Stimulated activated CD4-positive, alpha-beta T cell treated with anti-CD3 and anti-CD28 coated beads, Interleukin-1b, Interleukin-23, amount 100 ng/mL, for 24 hours (primary cell): Measurements from ENCODE around the gene ATXN7L1.

Experiments
- DNase-seq, 4 experiments: peaks; one replicate each; pipeline ENCODE4 v3.0.0-alpha.2; 2020; ENCODE audit warnings: low read depth in 4 of 4, low spot score in 1 of 4

The ATXN7L1 gene

DNA sequence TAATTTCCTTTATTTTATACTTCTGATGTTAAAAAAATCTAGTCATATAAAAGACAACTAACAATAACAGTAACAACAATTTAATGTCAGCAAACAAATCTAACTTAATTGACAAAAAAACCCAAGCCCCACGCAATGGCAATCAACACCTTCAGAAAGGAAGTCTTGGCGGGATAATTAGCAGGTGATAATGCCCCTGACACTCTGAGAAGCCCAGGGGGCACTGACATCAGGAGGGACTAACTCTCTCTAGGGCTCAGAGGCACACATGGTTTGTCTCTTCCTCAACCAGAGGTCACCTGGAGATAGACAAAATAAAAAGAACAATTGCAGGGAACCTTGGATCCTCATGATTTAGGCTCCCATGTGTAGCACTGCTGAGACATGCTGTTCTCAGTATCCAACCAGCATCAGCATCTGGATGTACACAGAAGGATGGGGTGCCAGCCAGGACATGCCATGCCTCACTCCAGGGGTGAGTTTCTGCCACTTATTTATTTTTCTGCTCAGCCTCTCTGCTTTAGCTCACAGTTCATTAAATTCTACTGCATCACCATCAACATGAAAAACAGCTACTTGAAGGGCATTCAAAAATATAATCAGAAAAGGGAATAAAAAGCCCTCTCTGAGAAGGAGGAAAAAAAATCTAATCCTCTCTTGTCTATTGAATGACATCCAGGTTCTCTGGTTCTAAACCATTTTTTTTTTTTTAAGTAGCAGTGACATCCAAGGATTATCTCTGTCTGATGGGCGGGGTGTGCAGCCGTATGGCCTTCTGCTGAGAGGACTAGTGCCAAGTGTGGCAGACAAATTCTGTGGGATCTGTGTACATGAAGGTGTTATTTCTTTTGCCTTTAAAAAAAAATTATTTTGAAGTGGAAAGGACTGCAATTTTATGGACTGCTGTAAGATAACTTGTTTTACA, 96.3 kb downstream of the ATXN7L1 start:
- no peak for DNase-seq

DNA sequence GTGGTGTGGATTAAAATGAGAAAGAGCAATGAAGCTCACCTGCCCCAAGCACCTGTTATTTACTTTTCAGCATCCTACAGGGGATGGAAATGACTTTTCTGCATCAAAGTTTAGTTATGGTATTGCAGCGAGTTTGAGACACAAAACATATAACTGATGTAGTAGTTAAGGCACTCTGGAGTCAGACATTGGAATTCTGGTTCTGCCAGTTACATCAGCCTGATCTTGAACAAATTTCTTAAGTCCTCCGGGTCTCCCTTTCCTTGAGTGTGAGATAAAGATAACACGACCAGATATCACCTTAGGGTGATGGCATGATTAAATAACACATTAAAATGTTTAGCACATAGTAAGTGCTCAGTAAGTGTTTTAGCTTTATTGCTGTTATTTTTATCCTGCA, 97.4 kb downstream of the ATXN7L1 start:
- no peak for DNase-seq

DNA sequence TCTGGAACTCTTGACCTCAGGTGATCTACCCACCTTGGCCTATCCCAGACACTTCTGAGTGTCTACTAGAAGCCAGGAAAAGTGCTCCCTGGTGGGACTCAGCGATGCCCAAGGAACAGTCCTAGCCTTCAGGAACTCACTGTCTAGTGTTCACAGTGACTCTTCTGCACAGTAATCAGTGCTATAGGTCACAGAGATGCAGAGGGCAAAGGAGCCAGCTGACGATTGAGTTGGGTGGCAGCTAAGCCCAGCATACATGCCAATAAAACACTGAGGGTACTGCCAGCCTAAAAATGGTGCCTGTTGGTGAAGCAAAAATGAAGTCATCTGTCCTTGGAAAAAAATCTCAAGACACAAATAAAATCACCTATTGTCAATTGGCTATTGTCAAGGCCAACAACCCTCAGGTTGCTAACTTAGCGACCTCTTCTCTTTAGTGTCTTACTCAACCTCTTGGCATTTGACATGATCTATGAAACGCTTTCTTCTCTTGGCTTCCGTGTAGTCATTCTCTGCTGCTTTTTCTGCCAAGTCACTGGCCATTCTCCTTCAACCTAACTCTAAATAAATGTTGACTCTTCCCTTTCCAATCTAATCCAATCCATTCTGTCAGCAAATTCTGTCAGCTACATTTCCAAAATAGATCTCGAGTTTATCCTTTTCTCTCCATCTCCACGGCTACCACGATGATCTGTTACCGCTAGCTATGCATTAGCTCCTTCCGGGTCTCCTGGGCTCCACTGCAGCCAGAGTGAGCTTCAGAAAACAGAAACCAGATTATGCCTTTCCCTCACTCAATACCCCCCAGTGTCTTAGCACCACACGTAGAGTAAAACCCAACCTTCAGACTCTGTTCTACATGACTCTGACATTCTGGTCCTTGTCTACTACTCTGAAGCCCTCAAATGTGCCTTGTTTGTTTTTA, 99.2 kb downstream of the ATXN7L1 start:
- DNase-seq, result no peak

DNA sequence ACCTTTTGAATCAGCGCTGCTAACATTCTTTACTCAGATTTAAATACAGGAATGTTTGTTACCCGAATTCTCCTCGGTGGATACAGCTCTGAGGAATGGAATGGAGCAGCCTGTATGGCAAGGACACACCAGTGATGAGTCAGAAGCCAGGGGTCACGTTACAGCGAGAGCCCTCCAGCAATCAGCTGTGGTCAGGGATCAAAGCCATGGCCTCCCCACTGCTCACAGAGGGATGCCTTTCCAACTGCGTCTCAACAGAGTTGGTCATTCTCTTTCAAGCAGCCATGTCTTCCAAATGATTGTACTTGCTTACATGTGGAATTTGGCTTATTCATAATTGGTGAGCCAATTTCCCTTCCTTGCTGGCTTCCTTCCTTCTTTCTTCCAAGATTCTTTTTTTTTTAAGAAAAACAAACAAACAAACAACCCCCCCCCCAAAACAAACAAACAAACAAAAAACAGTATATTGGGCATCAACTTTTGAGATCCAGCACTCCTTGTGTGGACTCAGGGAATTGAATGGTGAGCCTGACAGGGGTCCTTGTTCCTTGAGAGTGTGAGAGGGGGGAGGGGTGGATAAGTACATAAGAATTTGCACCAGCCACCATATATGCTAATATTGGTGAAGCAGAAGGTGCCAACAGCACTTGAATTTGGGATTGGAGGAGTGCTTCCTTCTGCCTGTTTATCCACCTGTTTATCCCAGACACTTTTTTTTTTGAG, 100.2 kb downstream of the ATXN7L1 start:
- DNase-seq, result no peak

DNA sequence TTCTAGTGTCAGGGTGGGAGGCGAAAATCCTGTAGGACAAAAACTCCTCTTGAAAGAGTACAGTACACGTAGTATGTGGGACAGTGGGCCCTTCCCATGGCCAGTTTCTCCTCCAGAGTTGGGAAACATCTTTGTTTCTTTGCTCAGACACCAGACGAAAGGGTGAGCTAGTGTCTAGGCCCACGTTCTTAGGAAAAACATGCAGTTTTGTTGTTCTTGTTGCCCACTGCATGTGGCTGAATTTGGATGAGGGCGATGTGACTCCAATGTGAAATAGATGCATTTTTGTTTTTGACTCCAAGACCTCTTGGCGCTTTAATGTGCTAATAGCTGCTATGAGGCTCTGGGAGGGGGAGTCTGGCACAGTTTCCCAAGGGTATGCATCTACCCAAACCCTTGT, 100.8 kb downstream of the ATXN7L1 start:
- DNase-seq, result no peak

DNA sequence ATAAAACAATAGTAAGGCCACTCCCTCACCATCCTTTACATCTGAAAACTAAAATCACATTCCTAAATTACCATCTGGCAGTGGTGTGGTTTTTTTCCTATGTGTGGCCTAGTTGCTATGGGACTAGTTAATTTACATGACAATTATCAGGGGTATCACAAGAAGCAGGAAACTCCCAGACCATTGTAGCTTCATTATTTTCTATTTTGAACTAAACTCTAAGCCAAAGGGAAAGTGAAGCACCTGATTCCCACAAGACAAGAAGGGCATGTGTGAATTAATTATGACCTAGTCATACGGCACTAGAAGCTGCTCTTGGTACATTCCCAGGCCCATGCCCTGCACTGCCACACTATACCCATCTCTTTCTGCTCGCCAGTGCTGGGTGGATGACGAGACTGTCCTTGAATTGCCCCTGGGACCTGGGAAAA, 103.4 kb downstream of the ATXN7L1 start:
- DNase-seq, result no peak

DNA sequence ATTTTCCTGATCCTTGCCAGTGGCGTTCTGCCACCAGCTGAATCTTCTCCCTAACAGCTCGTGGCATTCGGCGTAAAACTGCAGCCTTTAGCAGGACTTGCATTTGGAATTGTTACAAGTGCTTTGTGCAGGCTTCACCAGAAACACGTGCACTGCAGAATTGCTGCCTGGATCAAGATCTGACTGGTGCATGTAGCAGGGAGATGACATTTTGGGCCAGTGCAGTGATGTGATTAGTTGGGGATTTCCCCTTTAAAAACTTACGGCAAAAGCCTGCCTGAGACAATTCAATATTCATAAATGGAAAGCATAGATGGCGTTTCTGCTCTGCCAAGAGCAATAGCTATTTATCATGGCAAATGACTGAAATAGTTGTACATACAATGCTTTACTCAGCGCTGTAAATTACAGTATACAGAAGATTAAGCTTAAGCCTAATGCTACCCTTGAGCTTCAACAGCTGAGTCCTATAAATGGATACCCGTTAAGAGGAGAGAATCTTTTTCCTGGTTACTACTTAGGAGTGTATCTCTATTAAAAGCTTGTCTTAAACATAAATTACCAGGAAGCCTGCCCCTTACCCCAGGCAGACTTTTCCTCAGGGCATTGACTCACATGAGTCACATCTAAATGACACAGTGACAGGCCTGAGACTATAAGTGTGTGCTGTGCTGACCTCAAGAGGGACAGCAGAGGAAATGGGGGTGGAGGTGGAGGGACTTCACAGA, 106.3 kb downstream of the ATXN7L1 start:
- no peak for DNase-seq

DNA sequence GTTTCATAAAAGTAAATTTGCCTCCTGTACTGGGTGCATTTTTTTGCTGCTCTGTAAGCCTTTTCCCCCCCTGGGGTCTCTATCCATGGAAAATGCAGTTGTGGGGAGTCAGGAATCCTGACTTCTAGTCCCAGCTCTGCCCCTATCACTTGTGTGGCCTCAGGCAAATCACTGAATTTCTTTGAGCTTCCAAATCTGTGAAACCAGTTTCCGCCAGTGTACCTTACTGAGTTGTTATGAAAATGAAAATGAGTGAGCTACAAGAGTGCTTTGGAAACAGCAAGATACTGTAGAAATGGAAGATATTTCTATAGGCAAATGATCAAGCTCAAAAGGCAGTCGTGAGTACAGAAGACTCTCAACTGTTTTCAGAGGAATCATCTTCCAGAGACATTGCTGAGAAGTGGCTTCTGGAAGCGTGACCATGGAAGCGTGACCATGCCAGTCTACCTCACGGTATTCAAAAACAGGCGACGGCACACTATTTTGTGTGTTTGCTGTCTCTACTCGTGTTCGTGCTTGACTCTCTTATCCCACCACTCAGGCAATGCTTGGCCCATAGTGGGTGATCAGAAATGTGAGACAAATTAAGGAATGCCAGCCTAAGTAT, 107.4 kb downstream of the ATXN7L1 start:
- DNase-seq, result no peak

DNA sequence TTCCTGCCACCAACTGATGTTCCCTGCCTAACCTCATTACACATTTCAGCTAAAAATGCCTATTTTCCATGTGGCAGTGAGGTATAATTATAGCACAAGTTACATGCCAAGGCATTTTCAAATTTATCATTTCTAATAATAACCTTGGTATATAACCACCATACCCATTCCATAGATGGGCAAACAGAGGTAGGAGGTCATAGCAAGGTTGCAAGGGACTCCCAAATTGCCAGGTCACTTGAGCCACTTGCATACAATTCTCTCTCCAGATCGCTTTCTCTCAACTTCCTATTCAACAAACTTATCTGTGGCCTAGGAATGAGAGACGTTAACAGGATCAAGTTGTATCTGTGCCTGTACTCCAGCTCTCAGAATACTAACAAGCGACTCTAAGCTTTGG, 108.3 kb downstream of the ATXN7L1 start:
- no peak for DNase-seq

DNA sequence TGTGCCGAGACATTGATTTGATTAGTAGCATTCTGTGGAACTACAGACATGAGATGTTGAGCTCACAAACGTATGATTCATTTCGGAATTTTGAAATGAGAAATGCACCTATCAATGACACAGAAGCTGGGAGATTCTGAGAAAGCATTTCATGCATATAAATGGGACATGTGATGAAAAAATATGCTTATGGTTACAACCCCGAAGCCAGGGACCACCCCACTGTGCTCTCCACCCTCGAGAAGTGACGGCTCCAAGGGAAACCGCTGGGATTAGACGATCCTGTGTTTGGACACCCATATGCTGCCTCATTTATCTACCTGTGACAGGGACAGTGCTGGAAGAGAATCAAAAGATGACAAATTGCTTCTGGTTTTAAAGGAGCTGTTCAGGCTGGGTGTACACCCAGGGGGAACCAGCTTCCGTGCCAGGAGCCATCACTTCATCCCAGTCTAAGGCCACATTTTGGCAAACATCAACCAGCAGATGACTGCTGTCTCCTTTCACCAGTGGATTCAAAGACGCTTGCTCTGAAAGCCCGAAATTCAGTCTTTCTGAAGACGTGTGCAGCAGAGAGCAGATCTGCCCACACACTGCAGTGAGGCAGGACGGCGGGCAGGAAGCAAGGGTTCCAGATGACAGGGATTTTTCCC, 109.9 kb downstream of the ATXN7L1 start:
- no peak for DNase-seq

DNA sequence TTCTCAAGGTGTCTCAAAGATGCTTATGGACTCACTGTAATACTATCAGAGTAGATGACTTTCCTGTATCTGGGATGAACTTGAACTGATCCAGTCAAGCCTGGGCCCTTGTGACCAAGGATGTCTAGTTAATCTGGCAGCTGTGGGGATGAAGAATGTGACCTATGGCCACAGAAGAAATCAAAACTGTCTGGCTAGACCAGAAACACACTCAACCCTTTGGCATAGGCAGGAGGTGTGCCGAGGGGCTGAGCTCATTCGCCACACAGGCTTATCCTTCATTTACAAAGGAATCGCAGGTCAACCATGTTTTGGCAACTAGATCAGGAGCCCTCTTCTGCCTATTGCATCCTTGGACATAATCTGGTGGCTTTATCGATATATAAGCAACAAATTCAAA, 110.6 kb downstream of the ATXN7L1 start:
- no peak for DNase-seq

DNA sequence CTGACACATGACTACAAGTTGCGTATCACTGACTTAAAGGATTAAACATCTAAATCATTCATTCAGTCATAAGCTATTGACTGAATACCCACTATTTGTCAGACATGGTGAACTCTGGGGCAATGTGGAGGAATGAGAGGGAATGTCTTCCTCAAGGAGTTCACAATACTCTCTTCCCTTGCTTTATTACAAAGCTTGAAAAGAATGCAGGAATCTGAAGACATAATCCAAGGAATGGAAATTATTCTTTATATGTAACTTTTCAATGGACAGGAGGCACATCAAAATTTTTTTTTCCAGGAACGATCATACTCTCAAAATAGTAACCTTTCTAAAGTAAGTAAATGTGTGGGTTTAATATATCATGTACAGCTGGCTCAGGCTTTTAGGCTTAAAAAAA, 111.9 kb downstream of the ATXN7L1 start:
- no peak for DNase-seq

DNA sequence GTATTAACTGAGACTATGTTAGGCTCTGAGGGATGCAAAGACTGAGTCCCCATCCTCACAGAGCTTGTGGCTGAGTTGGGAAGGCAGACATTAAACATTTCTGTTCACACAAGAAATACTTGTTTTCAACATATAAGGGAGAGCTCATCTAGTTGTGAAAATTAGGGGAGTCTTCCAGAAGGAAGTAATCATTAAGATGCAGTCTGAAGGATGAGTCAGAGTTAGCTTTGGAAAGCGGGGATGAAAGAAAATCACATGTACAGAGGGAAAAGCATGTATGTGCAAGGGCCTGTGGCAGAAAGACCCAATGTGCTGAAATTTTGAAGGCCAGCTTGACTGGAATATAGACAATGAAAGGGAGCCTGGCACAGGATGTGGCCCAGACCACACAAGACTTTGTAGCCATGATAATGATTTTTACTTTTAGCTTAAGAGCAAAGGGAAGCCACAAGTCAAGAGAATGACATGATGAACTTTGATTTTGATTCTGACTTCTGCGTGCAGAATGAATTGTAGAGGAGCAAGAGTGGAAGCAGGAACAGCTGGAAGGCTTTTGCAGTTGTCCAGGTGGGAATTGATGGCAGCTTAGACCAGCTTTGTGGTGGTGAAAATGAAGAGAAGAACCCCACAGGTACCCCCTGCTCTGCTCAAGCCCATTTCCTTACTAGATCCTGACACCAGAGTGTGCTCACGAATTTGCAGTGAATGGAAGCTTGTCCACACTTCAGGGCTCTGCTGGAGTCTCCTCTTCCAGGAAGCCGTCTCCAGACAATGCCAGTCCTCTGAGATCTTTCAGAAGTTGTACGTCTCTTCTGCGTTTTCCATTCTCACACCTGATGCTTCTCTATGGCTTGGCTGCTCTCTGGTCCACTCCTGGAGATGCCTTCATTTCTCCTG, 115.6 kb downstream of the ATXN7L1 start:
- no peak for DNase-seq

DNA sequence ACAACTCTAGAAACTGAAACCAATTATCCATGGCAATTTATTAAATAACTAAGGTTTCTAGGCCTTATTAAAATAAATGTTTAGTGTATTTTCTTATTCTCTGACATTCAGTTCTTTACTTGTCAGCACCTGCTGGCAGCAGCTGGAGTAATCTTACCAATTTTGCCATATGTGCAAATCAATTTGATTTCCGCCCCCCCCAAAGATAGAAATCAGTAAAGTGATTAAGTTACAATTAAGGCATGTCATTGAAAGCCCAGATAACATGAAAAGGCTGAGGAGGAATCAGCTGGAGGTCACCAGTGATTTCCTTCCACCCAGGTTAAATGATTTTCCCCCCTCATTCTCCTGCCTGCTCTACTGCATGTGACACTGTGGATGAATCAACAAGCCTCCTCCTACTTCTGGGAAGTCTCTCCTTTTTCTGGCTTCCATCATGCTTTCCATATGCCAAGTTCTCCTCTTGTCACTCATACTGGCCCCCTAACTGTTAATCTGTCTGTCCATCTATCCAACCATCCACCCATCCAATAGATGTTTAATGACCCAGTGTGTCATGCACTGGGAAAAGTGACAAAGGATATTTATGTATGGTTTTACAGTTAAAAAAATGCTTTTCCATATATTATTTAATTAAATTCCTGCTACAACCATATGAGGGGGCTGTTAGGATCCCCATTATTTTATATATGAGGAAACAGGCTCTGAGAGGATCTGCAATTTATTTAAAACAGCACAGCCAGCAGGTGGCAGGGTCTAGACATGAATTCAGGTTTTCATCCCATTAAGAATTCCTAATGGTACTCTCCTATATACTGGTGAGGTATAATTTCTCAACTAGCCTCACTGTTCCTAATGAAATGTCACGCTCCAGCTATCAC, 116.5 kb downstream of the ATXN7L1 start:
- peak in 1 of 4 experiments; percentile 10 for DNase-seq

DNA sequence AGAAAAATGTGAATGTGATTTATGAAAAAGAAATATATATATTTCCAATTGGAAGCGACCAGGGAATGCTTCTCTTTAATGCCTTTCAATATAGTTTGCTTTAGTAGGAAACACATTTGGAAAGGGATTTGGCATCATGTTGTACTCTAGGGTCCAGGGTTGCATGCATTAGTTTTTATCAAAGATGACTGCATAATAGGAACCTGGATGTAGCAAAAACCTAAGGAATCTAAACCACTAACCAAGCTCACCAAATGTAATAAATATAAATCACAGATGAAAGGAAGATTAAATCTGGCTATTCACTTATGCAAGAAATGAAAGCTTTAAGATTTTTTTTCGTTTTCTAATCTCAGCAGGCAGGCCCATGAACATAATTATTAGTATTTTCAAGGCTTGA, 120.0 kb downstream of the ATXN7L1 start:
- no peak for DNase-seq

DNA sequence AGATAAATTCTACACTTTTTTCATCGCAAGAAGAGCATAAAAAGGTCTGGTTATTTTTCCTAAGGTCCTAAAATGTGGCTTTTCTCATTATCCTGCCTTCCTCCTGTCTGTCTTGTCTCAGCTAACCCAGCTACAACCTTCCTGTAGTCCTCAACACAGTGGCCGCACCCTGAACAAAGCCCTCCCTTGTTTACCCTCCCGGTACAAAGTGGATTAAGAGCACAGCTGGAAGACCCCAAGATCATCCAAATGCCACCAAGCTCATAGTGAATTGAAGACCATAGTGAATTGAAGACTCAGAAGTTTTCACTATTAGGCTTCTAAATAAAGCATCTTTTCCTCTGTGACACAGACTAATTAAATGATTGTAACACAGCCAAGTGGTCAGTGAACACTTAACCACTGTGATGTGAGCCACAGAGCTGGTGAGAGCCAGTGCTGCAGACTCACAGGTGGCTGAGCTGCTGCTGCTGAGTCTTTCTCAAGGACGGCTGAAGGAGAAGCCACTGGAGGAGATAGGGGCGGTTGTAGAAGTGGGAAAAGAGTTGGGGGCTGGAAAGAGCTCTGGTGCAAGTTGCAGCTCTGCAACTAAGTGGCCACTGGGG, 123.6 kb downstream of the ATXN7L1 start:
- no peak for DNase-seq

DNA sequence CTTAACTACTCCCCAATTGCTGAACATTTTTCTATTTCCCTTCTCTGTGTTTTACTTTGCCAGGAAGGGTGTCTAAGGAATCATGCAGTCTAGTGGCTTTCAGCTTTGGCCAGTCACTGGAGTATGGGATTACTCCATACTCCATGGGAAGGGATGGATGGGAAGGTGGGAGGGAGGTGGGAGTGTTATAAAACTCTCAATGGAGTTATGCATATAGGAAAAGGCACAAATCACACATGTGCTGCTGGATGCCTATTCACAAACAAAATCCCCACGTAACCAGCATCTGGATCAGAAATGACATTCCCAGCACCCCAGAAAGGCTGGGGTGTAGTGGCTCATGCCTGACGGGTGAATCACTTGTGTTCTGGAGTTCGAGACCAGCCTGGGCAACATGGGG, 125.3 kb downstream of the ATXN7L1 start:
- DNase-seq, result no peak
